B cell (primary cell): ENCODE data around the gene RPL10A. TPM values are rescaled to one million over a fixed set of nuclear protein-coding genes. Genes with fewer than 3 reads are reported as not detected.
A peak's percentile ranks its signal among the peaks of the same experiment; 100 is the strongest.

Experiments
- ATAC-seq: fragments of 200-7000 bp; cut with Tn5 transposase; one replicate; pipeline ENCODE4 v1.10.0; 2021; ENCODE audit warnings: low read depth, mild to moderate bottlenecking, moderate number of reproducible peaks, moderate library complexity
- CTCF ChIA-PET: fragments of 350-600 bp; sonication (Branson Sonifier 250); formaldehyde crosslinking; loops from one replicate; lab custom pipeline; 2021; ENCODE audit warnings: antibody characterized with exemption, inconsistent platforms; lab: Charles Lee
- POLR2A ChIA-PET: fragments of 350-600 bp; sonication (Branson Sonifier 250); formaldehyde crosslinking; loops from one replicate; lab custom pipeline; 2021; ENCODE audit warnings: antibody characterized with exemption; lab: Charles Lee
- DNase-seq: peaks from one replicate; pipeline ENCODE4 v3.0.0; 2013
- H2AFZ ChIP-seq: 2 replicates; pipeline ENCODE4 v1.6.1; 2012; ENCODE audit warnings: mild to moderate bottlenecking, low read depth, low read length; ENCODE audit not compliant: insufficient read depth, poor library complexity, severe bottlenecking
- H3K27ac ChIP-seq, 2 donors: 1 replicate in 1 of 2; 2 replicates in 1 of 2; pipeline ENCODE4 v1.5.1; 2012 to 2013; ENCODE audit warnings: low read length in 2 of 2, mild to moderate bottlenecking in 2 of 2, moderate library complexity in 1 of 2
- H3K27me3 ChIP-seq, 4 experiments: fragments of 200-600 bp in 1 of 4; sonication (generic) in 1 of 4; replicated peaks in 1 of 4; 1 replicate in 2 of 4; 2 replicates in 2 of 4; pipeline versions ENCODE4 v1.6.1 to v1.7.0; 2013 to 2016; ENCODE audit warnings: low read length in 3 of 4, mild to moderate bottlenecking in 2 of 4, mixed read lengths in 1 of 4, moderate library complexity in 1 of 4; ENCODE audit not compliant: insufficient read depth in 4 of 4, control insufficient read depth in 3 of 4; ENCODE audit errors: control extremely low read depth in 1 of 4
- H3K36me3 ChIP-seq, 2 experiments: replicated peaks in 1 of 2; 1 replicate in 1 of 2; 2 replicates in 1 of 2; pipeline versions ENCODE4 v1.6.1 to v1.7.1; 2013; ENCODE audit warnings: low read length in 1 of 2; ENCODE audit not compliant: insufficient read depth in 2 of 2, control insufficient read depth in 1 of 2; ENCODE audit errors: control extremely low read depth in 1 of 2, extremely low read depth in 1 of 2
- H3K4me1 ChIP-seq, 2 donors: fragments of 200-600 bp in 1 of 2; sonication (generic) in 1 of 2; 1 replicate in 1 of 2; 2 replicates in 1 of 2; pipeline versions ENCODE4 v1.5.1 to v1.6.1; 2013 to 2017; ENCODE audit warnings: low read length in 2 of 2; ENCODE audit not compliant: control insufficient read depth in 2 of 2, insufficient read depth in 2 of 2
- H3K4me2 ChIP-seq: replicated peaks from 2 replicates; pipeline ENCODE3; 2012; ENCODE audit warnings: mild to moderate bottlenecking, low read depth, low read length; ENCODE audit not compliant: poor library complexity, severe bottlenecking
- H3K4me3 ChIP-seq, 5 experiments: fragments of 200-600 bp in 1 of 5; sonication (generic) in 1 of 5; 1 replicate in 3 of 5; 2 replicates in 2 of 5; pipeline versions ENCODE4 v1.5.1 to v1.7.0; 2011 to 2016; ENCODE audit warnings: low read length in 4 of 5, mild to moderate bottlenecking in 4 of 5, low read depth in 2 of 5, control low read depth in 1 of 5, moderate library complexity in 1 of 5; ENCODE audit not compliant: insufficient read depth in 1 of 5; ENCODE audit errors: control extremely low read depth in 1 of 5, extremely low read depth in 1 of 5
- H3K79me2 ChIP-seq: fragments of 200-600 bp; sonication (generic); one replicate; pipeline ENCODE4 v1.6.0; 2016; ENCODE audit warnings: low read length; ENCODE audit not compliant: control insufficient read depth, insufficient read depth
- H3K9ac ChIP-seq: fragments of 200-600 bp; sonication (generic); 2 replicates; pipeline ENCODE4 v1.6.1; 2017; ENCODE audit warnings: mild to moderate bottlenecking, low read length, moderate library complexity
- H3K9me3 ChIP-seq, 3 donors: one replicate each; pipeline versions ENCODE4 v1.6.1 to v1.7.1; 2013; ENCODE audit warnings: low read length in 2 of 3; ENCODE audit not compliant: control insufficient read depth in 2 of 3, insufficient read depth in 1 of 3; ENCODE audit errors: control extremely low read depth in 1 of 3
- H4K20me1 ChIP-seq: 2 replicates; pipeline ENCODE4 v1.6.0; 2012; ENCODE audit warnings: mild to moderate bottlenecking, low read length; ENCODE audit not compliant: insufficient read depth, control insufficient read depth, poor library complexity, severe bottlenecking
- H3K27ac Mint-ChIP-seq: one replicate; pipeline ENCODE4 v1.8.0; 2021; ENCODE audit warnings: mixed read lengths
- H3K27me3 Mint-ChIP-seq: one replicate; pipeline ENCODE4 v1.8.0; 2021; ENCODE audit warnings: mixed read lengths
- H3K4me1 Mint-ChIP-seq: one replicate; pipeline ENCODE4 v1.8.0; 2021; ENCODE audit warnings: mixed read lengths
- H3K4me3 Mint-ChIP-seq: one replicate; pipeline ENCODE4 v1.8.0; 2021; ENCODE audit warnings: mixed read lengths
- H3K9me3 Mint-ChIP-seq: one replicate; pipeline ENCODE4 v1.8.0; 2022; ENCODE audit warnings: mixed read lengths; ENCODE audit not compliant: insufficient read depth
- EZH2 ChIP-seq: IDR thresholded peaks from 2 replicates; pipeline ENCODE4 v1.6.1; 2012; ENCODE audit warnings: borderline replicate concordance, low read depth, mild to moderate bottlenecking, moderate library complexity, low read length; ENCODE audit not compliant: insufficient read depth, poor library complexity, severe bottlenecking
- WGBS: methylation state at CpG from one replicate; pipeline ENCODE4 v1.1.5; 2013; ENCODE audit warnings: missing lambda C conversion rate; ENCODE audit not compliant: insufficient coverage; 5-methylcytosine and 5-hydroxymethylcytosine counted together
- intact Hi-C: fragments of 100-400 bp; cut with micrococcal nuclease; formaldehyde crosslinking; loops from one replicate; pipeline ENCODE4 v1.10.0; 2022
- polyA plus RNA-seq: library from polyadenylated mRNA; depleted of rRNA; stranded (reverse); fragments of >200 nt; gene quantifications from 2 replicates; pipeline ENCODE4 v1.2.3, GENCODE V29; 2012
- total RNA-seq, 2 donors: library from RNA; stranded (reverse); fragments of 120-200 nt in 1 of 2; gene quantifications; 1 replicate in 1 of 2; 2 replicates in 1 of 2; pipeline versions ENCODE4 v1.2.3 to v1.2.4, GENCODE V29; 2013 to 2022
- TF ChIP-seq, protein P1 (sequence below): fragments of 200-600 bp; IDR thresholded peaks from one replicate; pipeline ENCODE4 v1.8.0; 2022; ENCODE audit warnings: antibody characterized with exemption, mild to moderate bottlenecking

The RPL10A gene
- total and polyA plus RNA-seq, 2 donors (not counting 1 experiment from before 2014, with no cell fraction given) = 1,687 to 3,150 TPM

DNA sequence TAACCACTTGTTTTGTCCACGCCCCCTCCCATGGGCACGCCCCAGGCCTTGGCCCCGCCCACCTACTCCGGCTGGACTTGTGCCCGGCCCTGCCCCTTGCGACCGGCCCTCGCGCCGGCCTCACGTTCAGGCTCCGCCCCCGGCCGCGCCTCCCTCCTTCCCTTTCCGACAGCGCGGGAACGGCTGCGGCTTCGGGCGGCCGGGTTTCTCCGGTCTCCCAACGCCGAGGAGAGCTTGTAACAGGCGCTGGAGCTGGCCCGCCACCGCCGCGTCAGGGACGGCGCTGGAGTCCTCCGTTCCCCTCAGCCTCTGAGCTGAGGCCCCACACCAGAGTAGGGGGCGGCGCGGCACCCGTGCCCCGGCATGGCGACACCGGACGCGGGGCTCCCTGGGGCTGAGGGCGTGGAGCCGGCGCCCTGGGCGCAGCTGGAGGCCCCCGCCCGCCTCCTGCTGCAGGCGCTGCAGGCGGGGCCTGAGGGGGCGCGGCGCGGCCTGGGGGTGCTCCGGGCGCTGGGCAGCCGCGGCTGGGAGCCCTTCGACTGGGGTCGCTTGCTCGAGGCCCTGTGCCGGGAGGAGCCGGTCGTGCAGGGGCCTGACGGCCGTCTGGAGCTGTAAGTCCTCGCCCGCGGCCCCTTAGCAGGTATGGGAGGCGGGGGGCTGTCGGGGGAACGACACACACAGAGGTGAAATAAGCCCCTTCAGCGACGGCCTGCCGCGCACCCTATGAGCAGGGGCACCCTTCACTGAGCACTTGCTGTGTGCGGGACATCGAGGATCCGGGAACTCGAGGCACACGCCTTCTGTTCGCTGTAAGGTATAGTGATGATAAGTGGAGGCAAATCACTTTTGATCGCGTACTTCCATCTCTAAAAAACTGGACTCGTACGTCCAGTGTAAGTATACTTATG lies 15.8 kb upstream of the RPL10A start, which contains the start of gene FANCE:
TSS of gene FANCE (plus strand) at position 156 of the 908 bp plus-strand sequence. CDS start at position 364, 208 bp downstream.
- Histone ChIP-seq H3K4me2 (peak within 1 kb of the TSS; percentile 96), H3K36me3 (peaks cover 0 to 5% of the 10 kb centered on the region in 2 experiments), H3K9ac (peak within 1 kb of the TSS; percentile 88), H4K20me1 (peaks cover 8% of the 10 kb centered on the region), H3K9me3 (no peaks in the 10 kb centered on the region), H3K4me3 (peak within 1 kb of the TSS; percentile 70 to 89 (median 79)), H2AFZ (peak within 1 kb of the TSS; percentile 86), H3K27ac (peak within 1 kb of the TSS; percentile 23 to 25), H3K27me3 (no peaks in the 10 kb centered on the region), H3K4me1 (peaks cover 14 to 21% of the 10 kb centered on the region in 2 donors), H3K79me2 (peaks cover 4% of the 10 kb centered on the region)
- Mint-ChIP-seq H3K27ac (peak within 1 kb of the TSS; percentile 63), H3K9me3 (no peaks in the 10 kb centered on the region), H3K27me3 (no peaks in the 10 kb centered on the region), H3K4me1 (peaks cover 33% of the 10 kb centered on the region), H3K4me3 (peak within 1 kb of the TSS; percentile 86)
- ChIA-PET CTCF (interaction anchor here (0.9 to 11.4 kb wide), 12 partner anchors 16 to 158 kb away, joined by 3 to 205 read pairs (median 7); partner anchors contain the start of genes DEF6, PPARD and RPL10A), POLR2A (interaction anchor here (0.5 to 2.3 kb wide), 6 partner anchors 12 to 193 kb away, joined by 3 to 7 read pairs (median 4); partner anchors contain the start of genes RPL10A and ZNF76)
- TF ChIP-seq EZH2 = no peak
- TF ChIP-seq, protein P1, sequence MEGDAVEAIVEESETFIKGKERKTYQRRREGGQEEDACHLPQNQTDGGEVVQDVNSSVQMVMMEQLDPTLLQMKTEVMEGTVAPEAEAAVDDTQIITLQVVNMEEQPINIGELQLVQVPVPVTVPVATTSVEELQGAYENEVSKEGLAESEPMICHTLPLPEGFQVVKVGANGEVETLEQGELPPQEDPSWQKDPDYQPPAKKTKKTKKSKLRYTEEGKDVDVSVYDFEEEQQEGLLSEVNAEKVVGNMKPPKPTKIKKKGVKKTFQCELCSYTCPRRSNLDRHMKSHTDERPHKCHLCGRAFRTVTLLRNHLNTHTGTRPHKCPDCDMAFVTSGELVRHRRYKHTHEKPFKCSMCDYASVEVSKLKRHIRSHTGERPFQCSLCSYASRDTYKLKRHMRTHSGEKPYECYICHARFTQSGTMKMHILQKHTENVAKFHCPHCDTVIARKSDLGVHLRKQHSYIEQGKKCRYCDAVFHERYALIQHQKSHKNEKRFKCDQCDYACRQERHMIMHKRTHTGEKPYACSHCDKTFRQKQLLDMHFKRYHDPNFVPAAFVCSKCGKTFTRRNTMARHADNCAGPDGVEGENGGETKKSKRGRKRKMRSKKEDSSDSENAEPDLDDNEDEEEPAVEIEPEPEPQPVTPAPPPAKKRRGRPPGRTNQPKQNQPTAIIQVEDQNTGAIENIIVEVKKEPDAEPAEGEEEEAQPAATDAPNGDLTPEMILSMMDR = no peak
- ATAC-seq (peak; percentile 92), DNase-seq (peak; percentile 90)
- intact Hi-C loops = loop anchor here (1.0 to 5.0 kb wide), 5 partner anchors 16 to 575 kb away; partner anchors contain the start of genes ARMC12, MAPK14, RPL10A and TEAD3
- under 1% methylated on average over 80 of the region's 87 CpGs for WGBS
